HCT116 (cell line): ENCODE results near the gene PRDM11. TPM values are rescaled to one million over a fixed set of nuclear protein-coding genes. Genes with fewer than 3 reads are reported as not detected.

Source experiments
- ATAC-seq: fragments of 200-7000 bp; cut with Tn5 transposase; 2 replicates; pipeline ENCODE4 v1.9.1; 2020; ENCODE audit warnings: mild to moderate bottlenecking, moderate library complexity
- BruUV-seq: library from RNA; stranded (reverse); fragments of 400-500 nt; replicated peaks from 2 replicates; lab custom pipeline; 2021; lab: Mats Ljungman, UMichigan
- CTCF ChIA-PET: fragments of 300-600 bp; sonication (Branson Sonifier 250); formaldehyde crosslinking; loops from one replicate; lab custom pipeline; 2021; ENCODE audit warnings: antibody characterized with exemption; lab: Charles Lee
- POLR2A ChIA-PET: fragments of 300-600, 350-600 bp; sonication (Branson Sonifier 250); formaldehyde crosslinking; loops from one replicate; lab custom pipeline; 2021; ENCODE audit warnings: antibody characterized with exemption; lab: Charles Lee
- RAD21 ChIA-PET, 2 experiments: fragments of 300-600 bp; sonication (Branson Sonifier 250); formaldehyde crosslinking; loops; one replicate each; lab custom pipeline; 2023; ENCODE audit warnings: low total read pairs in 2 of 2; ENCODE audit not compliant: uncharacterized antibody in 2 of 2, unreplicated experiment in 2 of 2, low non-redundant PET in 1 of 2; lab: Charles Lee
- DNase-seq: peaks from one replicate; pipeline ENCODE4 v3.0.0-alpha.2; 2010; ENCODE audit warnings: low read depth, low spot score
- H2AFZ ChIP-seq: fragments of 200-600 bp; shearing (Covaris generic), sonication (generic); 2 replicates; pipeline ENCODE4 v1.6.1; 2017; ENCODE audit warnings: low read depth, mixed run types, mixed read lengths, antibody characterized with exemption, low read length; ENCODE audit not compliant: poor library complexity, severe bottlenecking
- H3K27ac ChIP-seq: 2 replicates; pipeline ENCODE4 v1.5.1; 2012; ENCODE audit warnings: low read depth, low read length
- H3K27me3 ChIP-seq: fragments of 200-600 bp; sonication (generic); 2 replicates; pipeline ENCODE4 v1.6.1; 2016; ENCODE audit warnings: mixed run types, low read length, mixed read lengths; ENCODE audit not compliant: insufficient read depth
- H3K36me3 ChIP-seq, 2 experiments: fragments of 200-500 bp in 1 of 2; fragments of 200-600 bp in 1 of 2; sonication (Bioruptor generic) in 1 of 2; sonication (generic) in 1 of 2; 2 replicates each; pipeline versions ENCODE4 v1.5.1 to v1.6.1; 2014 to 2016; ENCODE audit warnings: low read length in 2 of 2, inconsistent platforms in 1 of 2, mixed read lengths in 1 of 2, mixed run types in 1 of 2; ENCODE audit not compliant: insufficient read depth in 2 of 2, control insufficient read depth in 1 of 2
- H3K4me1 ChIP-seq, 2 experiments: fragments of 200-600 bp in 1 of 2; sonication (generic) in 1 of 2; 2 replicates each; pipeline versions ENCODE4 v1.5.1 to v1.6.1; 2012 to 2017; ENCODE audit warnings: low read length in 2 of 2, inconsistent platforms in 1 of 2, mild to moderate bottlenecking in 1 of 2, mixed read lengths in 1 of 2, mixed run types in 1 of 2, moderate library complexity in 1 of 2; ENCODE audit not compliant: insufficient read depth in 2 of 2, control insufficient read depth in 1 of 2
- H3K4me2 ChIP-seq: fragments of 200-600 bp; sonication (generic); 2 replicates; pipeline ENCODE4 v1.6.1; 2017; ENCODE audit warnings: mixed run types, low read length, mixed read lengths
- H3K4me3 ChIP-seq, 2 experiments: fragments of 200-600 bp in 1 of 2; sonication (generic) in 1 of 2; replicated peaks in 1 of 2; 2 replicates each; pipeline ENCODE4 v1.5.1; 2011 to 2016; ENCODE audit warnings: low read length in 2 of 2, control low read depth in 1 of 2, low read depth in 1 of 2, mild to moderate bottlenecking in 1 of 2, mixed read lengths in 1 of 2, mixed run types in 1 of 2
- H3K79me2 ChIP-seq: fragments of 200-600 bp; sonication (generic); 2 replicates; pipeline ENCODE4 v1.6.1; 2017; ENCODE audit warnings: mild to moderate bottlenecking, mixed run types, low read length, moderate library complexity, mixed read lengths; ENCODE audit not compliant: insufficient read depth
- H3K9ac ChIP-seq: fragments of 200-600 bp; sonication (generic); 2 replicates; pipeline ENCODE4 v1.6.1; 2016; ENCODE audit warnings: low read length, mixed read lengths
- H3K9me2 ChIP-seq: fragments of 200-600 bp; sonication (generic), shearing (Covaris generic); 2 replicates; pipeline ENCODE4 v1.6.1; 2017; ENCODE audit warnings: mixed run types, mild to moderate bottlenecking, moderate library complexity; ENCODE audit not compliant: insufficient read depth
- H3K9me3 ChIP-seq, 2 experiments: fragments of 200-500 bp in 1 of 2; fragments of 200-600 bp in 1 of 2; sonication (Bioruptor generic) in 1 of 2; sonication (generic) in 1 of 2; 2 replicates each; pipeline ENCODE4 v1.6.1; 2014 to 2017; ENCODE audit warnings: low read length in 2 of 2, mixed read lengths in 2 of 2, inconsistent platforms in 1 of 2, low read depth in 1 of 2, mild to moderate bottlenecking in 1 of 2, mixed run types in 1 of 2, moderate library complexity in 1 of 2; ENCODE audit not compliant: control insufficient read depth in 1 of 2, insufficient read depth in 1 of 2
- H4K20me1 ChIP-seq: fragments of 200-600 bp; sonication (generic), shearing (Covaris generic); 2 replicates; pipeline ENCODE4 v1.6.1; 2017; ENCODE audit warnings: mixed run types, mild to moderate bottlenecking, moderate library complexity; ENCODE audit not compliant: insufficient read depth
- CEBPB ChIP-seq: IDR thresholded peaks from 2 replicates; pipeline ENCODE4 v1.6.1; 2012; ENCODE audit warnings: low read depth
- EGR1 ChIP-seq: IDR thresholded peaks from 2 replicates; pipeline ENCODE4 v1.6.1; 2012; ENCODE audit warnings: low read depth
- FOSL1 ChIP-seq: IDR thresholded peaks from 2 replicates; pipeline ENCODE4 v1.6.1; 2012; ENCODE audit warnings: low read depth
- RAD21 ChIP-seq: IDR thresholded peaks from 2 replicates; pipeline ENCODE4 v1.6.1; 2012; ENCODE audit warnings: low read depth, mild to moderate bottlenecking
- REST ChIP-seq: IDR thresholded peaks from 2 replicates; pipeline ENCODE4 v1.6.1; 2012; ENCODE audit warnings: low read depth
- SIN3A ChIP-seq: IDR thresholded peaks from 2 replicates; pipeline ENCODE4 v1.6.1; 2012; ENCODE audit warnings: low read depth
- ZNF274 ChIP-seq: fragments of 200-500 bp; sonication (Bioruptor generic); IDR thresholded peaks from 2 replicates; pipeline ENCODE4 v1.6.1; 2014; ENCODE audit warnings: mild to moderate bottlenecking, low read depth, low read length, inconsistent platforms
- intact Hi-C: fragments of 100-400 bp; cut with micrococcal nuclease; formaldehyde crosslinking; loops from 2 replicates; pipeline ENCODE4 v1.10.0; 2022
- total RNA-seq: library from RNA; stranded (reverse); gene quantifications from one replicate; pipeline ENCODE4 v1.2.1, GENCODE V29; 2021; ENCODE audit not compliant: unreplicated experiment

PRDM11 gene
- total RNA-seq, 1 experiment from 2014 or later, result 9.3 TPM

- TF ChIP-seq REST, result no peak
- no peak for TF ChIP-seq CEBPB
Observed at GRCh38 chr11:45147891-45148675, 1.6 kb downstream of the PRDM11 start (continued).

DNA sequence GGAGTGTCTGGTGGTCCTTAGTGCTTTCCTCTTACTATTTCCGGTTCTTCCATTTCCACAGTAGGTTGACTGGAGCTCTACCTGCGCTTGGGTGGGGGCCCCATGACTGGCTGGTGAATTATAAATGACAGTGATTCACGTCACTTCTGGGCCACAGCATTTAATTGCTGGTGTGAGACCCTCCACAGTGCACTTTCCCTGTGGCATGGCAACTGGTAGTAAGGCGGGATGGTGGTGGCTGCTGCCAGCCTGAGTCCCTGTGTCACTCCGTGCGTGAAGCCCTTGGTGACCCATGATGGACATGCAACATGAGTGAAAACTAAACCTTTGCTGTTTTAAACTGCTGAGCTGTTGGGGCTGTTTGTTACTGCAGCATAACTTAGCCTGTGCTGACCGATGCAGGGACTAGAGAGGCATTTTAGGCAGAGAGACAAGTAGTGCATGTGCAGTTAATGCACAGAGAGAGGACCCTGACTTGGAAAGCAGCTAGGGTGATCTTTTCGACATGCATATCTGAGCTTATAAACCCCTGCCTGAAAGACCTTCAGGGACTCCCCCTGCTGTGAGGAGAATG is 3.1 kb downstream of the PRDM11 start:
- Histone ChIP-seq H3K4me1 (peaks cover 3 to 16% of the 10 kb centered on the region in 2 experiments; a peak in 3 of 4 replicates), H3K27ac (no peak overlapping the region), H4K20me1 (no peaks in the 10 kb centered on the region), H3K36me3 (no peaks in the 10 kb centered on the region), H3K4me3 (no peak overlapping the region), H3K27me3 (no peaks in the 10 kb centered on the region), H3K79me2 (peaks cover 18% of the 10 kb centered on the region), H3K4me2 (no peak overlapping the region), H2AFZ (no peak overlapping the region), H3K9ac (no peak overlapping the region), H3K9me3 (no peaks in the 10 kb centered on the region), H3K9me2 (no peaks in the 10 kb centered on the region)
- intact Hi-C loops, result no loop called here
- TF ChIP-seq ZNF274 (no peak), SIN3A (no peak), FOSL1 (no peak), EGR1 (no peak), RAD21 (no peak)
- DNase-seq, result no peak
- ChIA-PET POLR2A (no interaction called here), RAD21 (no interaction called here), CTCF (interaction anchor here (0.6 kb wide), 1 partner anchor 68 kb away, joined by 3 read pairs; no protein-coding TSS in a partner anchor)
- BruUV-seq, result no TSS peak
- no peak for ATAC-seq
